ENCODE results near the gene GPR62. TPM values are rescaled to one million over a fixed set of nuclear protein-coding genes. Genes with fewer than 3 reads are reported as not detected.

Gene GPR62
- total RNA-seq (2022) (not detected in 2 replicates), Bru-seq, nascent RNA (not detected), BruChase-seq, experiment 1, labeled RNA remaining after a 6-hour chase (percentile 12 among the genes with signal in this experiment), BruChase-seq, experiment 2, labeled RNA remaining after a 2-hour chase (not detected)
- long read RNA-seq = 0 reads

- ChIA-PET POLR2A (interaction anchor here (0.5 to 0.7 kb wide), 2 partner anchors 434 to 660 kb away, joined by 3 to 5 read pairs; no protein-coding TSS in a partner anchor), CTCF (interaction anchor here (0.5 kb wide), 1 partner anchor 658 kb away, joined by 4 read pairs; no protein-coding TSS in a partner anchor)
- BruUV-seq (replicated peaks) = no TSS peak
- no peak for DNase-seq (ENCODE audit: unreplicated experiment)
- Mint-ChIP-seq H3K4me1 (ENCODE audit: insufficient read depth, unreplicated experiment) (peaks cover 14% of the 10 kb centered on the region), H3K27me3 (ENCODE audit: insufficient read depth, unreplicated experiment) (no peaks in the 10 kb centered on the region), H3K4me3 (ENCODE audit: unreplicated experiment) (no peak within 1 kb of the TSS), H3K36me3 (ENCODE audit: insufficient read depth, unreplicated experiment) (no peaks in the 10 kb centered on the region), H3K9me3 (ENCODE audit: unreplicated experiment) (no peaks in the 10 kb centered on the region), H3K27ac (ENCODE audit: low read depth, unreplicated experiment) (no peak within 1 kb of the TSS)
- TF ChIP-seq CTCF (IDR thresholded peaks at IDR 0.05; ENCODE audit: unreplicated experiment) = no peak
- intact Hi-C loops (cut with micrococcal nuclease) = no loop called here
Measured at GRCh38 chr3:51955175-51955892, at the start of gene GPR62. Gene GPR62, plus strand, starts transcription at chr3:51955381. Its CDS starts 272 bp downstream, at chr3:51955653.

- Mint-ChIP-seq H3K4me1 (ENCODE audit: insufficient read depth, unreplicated experiment) (no peaks in the 10 kb centered on the region), H3K36me3 (ENCODE audit: insufficient read depth, unreplicated experiment) (peaks cover 11% of the 10 kb centered on the region), H3K4me3 (ENCODE audit: unreplicated experiment) (no peak overlapping the region), H3K9me3 (ENCODE audit: unreplicated experiment) (peaks cover 16% of the 10 kb centered on the region), H3K27me3 (ENCODE audit: insufficient read depth, unreplicated experiment) (no peaks in the 10 kb centered on the region), H3K27ac (ENCODE audit: low read depth, unreplicated experiment) (no peak overlapping the region)
- TF ChIP-seq CTCF (IDR thresholded peaks at IDR 0.05; ENCODE audit: unreplicated experiment) = no peak
- ChIA-PET CTCF (interaction anchor here (0.5 kb wide), 1 partner anchor 1294 kb away, joined by 3 read pairs; no protein-coding TSS in a partner anchor), POLR2A (no interaction called here)
- DNase-seq (ENCODE audit: unreplicated experiment) = no peak
- intact Hi-C loops (cut with micrococcal nuclease) = no loop called here
- no TSS peak for BruUV-seq (replicated peaks)
Measured at GRCh38 chr3:51908026-51908425, 47.2 kb upstream of the GPR62 start.

- Mint-ChIP-seq H3K27ac (ENCODE audit: low read depth, unreplicated experiment) (no peak overlapping the region), H3K9me3 (ENCODE audit: unreplicated experiment) (no peaks in the 10 kb centered on the region), H3K27me3 (ENCODE audit: insufficient read depth, unreplicated experiment) (peaks cover 46% of the 10 kb centered on the region), H3K4me3 (ENCODE audit: unreplicated experiment) (no peak overlapping the region), H3K36me3 (ENCODE audit: insufficient read depth, unreplicated experiment) (no peaks in the 10 kb centered on the region), H3K4me1 (ENCODE audit: insufficient read depth, unreplicated experiment) (no peaks in the 10 kb centered on the region)
- BruUV-seq (replicated peaks) = no TSS peak
- no peak for TF ChIP-seq CTCF (IDR thresholded peaks at IDR 0.05; ENCODE audit: unreplicated experiment)
- no peak for DNase-seq (ENCODE audit: unreplicated experiment)
- intact Hi-C loops (cut with micrococcal nuclease) = no loop called here
- ChIA-PET POLR2A (interaction anchor here (1.1 kb wide), 1 partner anchor 21 kb away, joined by 3 read pairs; no protein-coding TSS in a partner anchor), CTCF (interaction anchor here (1.1 kb wide), 1 partner anchor 58 kb away, joined by 3 read pairs; the partner anchor contains the start of gene ABHD14B)
Measured at GRCh38 chr3:51916418-51916817, 38.8 kb upstream of the GPR62 start.

- H3K27me3 Mint-ChIP-seq (ENCODE audit: insufficient read depth, unreplicated experiment) = peaks cover 56% of the 10 kb centered on the region
- no TSS peak for BruUV-seq (replicated peaks)
- no peak overlapping the region for H3K27ac Mint-ChIP-seq (ENCODE audit: low read depth, unreplicated experiment)
- CTCF ChIA-PET = no interaction called here
- no peaks in the 10 kb centered on the region for H3K9me3 Mint-ChIP-seq (ENCODE audit: unreplicated experiment)
- intact Hi-C loops (cut with micrococcal nuclease) = no loop called here
- H3K36me3 Mint-ChIP-seq (ENCODE audit: insufficient read depth, unreplicated experiment) = no peaks in the 10 kb centered on the region
- TF ChIP-seq CTCF (IDR thresholded peaks at IDR 0.05; ENCODE audit: unreplicated experiment) = no peak
- DNase-seq (ENCODE audit: unreplicated experiment) = no peak
- H3K4me3 Mint-ChIP-seq (ENCODE audit: unreplicated experiment) = no peak overlapping the region
- no peaks in the 10 kb centered on the region for H3K4me1 Mint-ChIP-seq (ENCODE audit: insufficient read depth, unreplicated experiment)
- POLR2A ChIA-PET = no interaction called here
Measured at GRCh38 chr3:51921081-51921578, 34.1 kb upstream of the GPR62 start.

Measured in MCF 10A (cell line).